ENCODE results near the gene PPP1R3A. TPM values are rescaled to one million over a fixed set of nuclear protein-coding genes. Genes with fewer than 3 reads are reported as not detected.

The PPP1R3A gene
- total and polyA plus RNA-seq, 10 of the 15 experiments (the other 5 are each of a cell fraction or from before 2014, with no cell fraction given): not detected

DNA sequence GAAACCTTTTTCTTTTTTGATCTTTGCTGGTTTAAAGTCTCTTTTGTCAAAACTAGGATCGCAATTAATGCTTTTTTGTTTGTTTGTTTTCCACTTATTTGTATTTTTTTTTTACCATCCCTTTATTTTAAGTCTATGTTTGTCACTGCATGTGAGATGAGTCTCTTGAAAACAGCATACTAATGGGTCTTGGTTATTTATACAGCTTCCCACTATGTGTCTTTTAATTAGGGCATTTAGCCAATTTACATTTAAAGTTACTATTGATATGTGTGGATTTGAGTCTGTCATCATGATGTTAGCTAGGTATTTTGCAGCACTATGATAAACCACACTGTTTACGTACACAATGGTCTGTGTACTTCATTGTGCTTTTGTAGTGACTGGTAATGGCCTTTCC, 34.7 kb upstream of the PPP1R3A start:
- POLR2A ChIA-PET: no interaction called here
- RAD21 ChIA-PET (ENCODE audit: unreplicated experiment): no interaction called here

More for the DNA sequence above, 34.7 kb upstream of the PPP1R3A start:
- Histone ChIP-seq H3K9me3 (replicated peaks; ENCODE audit: control insufficient read depth, insufficient read depth, low read length) (no peaks in the 10 kb centered on the region), H3K4me2 (ENCODE audit: control insufficient read depth, insufficient read depth) (no peak overlapping the region), H3K4me3 (no peak overlapping the region), H3K27ac (ENCODE audit: control insufficient read depth, insufficient read depth) (no peak overlapping the region), H3K27me3 (replicated peaks in 1 of 2; ENCODE audit: control insufficient read depth in 2 of 2, insufficient read depth in 2 of 2, low read length in 1 of 2) (no peaks in the 10 kb centered on the region), H3K36me3 (ENCODE audit: control insufficient read depth in 2 of 2, insufficient read depth in 2 of 2, low read length in 1 of 2) (no peaks in the 10 kb centered on the region), H3K4me1 (ENCODE audit: control insufficient read depth, insufficient read depth, low read length) (no peaks in the 10 kb centered on the region), H4K20me1 (ENCODE audit: control insufficient read depth, insufficient read depth) (no peaks in the 10 kb centered on the region), H3K9ac (ENCODE audit: control insufficient read depth, insufficient read depth, low read length) (no peak overlapping the region), H2AFZ (ENCODE audit: control insufficient read depth, low read depth, low read length) (no peak overlapping the region), H3K79me2 (ENCODE audit: control insufficient read depth, insufficient read depth, low read length) (no peaks in the 10 kb centered on the region)
- ChIA-PET CTCF (no interaction called here), SMC1A (ENCODE audit: uncharacterized antibody, unreplicated experiment) (no interaction called here)
- WGBS (ENCODE audit: insufficient coverage, insufficient replicate concordance, low lambda C conversion rate, missing lambda C conversion rate): 32% methylated on average over 2 of the region's 2 CpGs
- DNase-seq (ENCODE audit: low read depth, low spot score): no peak
- no peak for FAIRE-seq
- no TSS peak for BruUV-seq (replicated peaks)
- no peak for TF ChIP-seq MXI1 (IDR thresholded peaks at IDR 0.05; ENCODE audit: low read depth, low read length)
- no peak for TF ChIP-seq NKRF (conservative IDR thresholded peaks at IDR 0.05)
- TF ChIP-seq, protein P1, sequence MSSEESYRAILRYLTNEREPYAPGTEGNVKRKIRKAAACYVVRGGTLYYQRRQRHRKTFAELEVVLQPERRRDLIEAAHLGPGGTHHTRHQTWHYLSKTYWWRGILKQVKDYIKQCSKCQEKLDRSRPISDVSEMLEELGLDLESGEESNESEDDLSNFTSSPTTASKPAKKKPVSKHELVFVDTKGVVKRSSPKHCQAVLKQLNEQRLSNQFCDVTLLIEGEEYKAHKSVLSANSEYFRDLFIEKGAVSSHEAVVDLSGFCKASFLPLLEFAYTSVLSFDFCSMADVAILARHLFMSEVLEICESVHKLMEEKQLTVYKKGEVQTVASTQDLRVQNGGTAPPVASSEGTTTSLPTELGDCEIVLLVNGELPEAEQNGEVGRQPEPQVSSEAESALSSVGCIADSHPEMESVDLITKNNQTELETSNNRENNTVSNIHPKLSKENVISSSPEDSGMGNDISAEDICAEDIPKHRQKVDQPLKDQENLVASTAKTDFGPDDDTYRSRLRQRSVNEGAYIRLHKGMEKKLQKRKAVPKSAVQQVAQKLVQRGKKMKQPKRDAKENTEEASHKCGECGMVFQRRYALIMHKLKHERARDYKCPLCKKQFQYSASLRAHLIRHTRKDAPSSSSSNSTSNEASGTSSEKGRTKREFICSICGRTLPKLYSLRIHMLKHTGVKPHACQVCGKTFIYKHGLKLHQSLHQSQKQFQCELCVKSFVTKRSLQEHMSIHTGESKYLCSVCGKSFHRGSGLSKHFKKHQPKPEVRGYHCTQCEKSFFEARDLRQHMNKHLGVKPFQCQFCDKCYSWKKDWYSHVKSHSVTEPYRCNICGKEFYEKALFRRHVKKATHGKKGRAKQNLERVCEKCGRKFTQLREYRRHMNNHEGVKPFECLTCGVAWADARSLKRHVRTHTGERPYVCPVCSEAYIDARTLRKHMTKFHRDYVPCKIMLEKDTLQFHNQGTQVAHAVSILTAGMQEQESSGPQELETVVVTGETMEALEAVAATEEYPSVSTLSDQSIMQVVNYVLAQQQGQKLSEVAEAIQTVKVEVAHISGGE (CRISPR knock-in tag; IDR thresholded peaks at IDR 0.05): no peak
- TF ChIP-seq ASH2L (IDR thresholded peaks at IDR 0.05; ENCODE audit: borderline replicate concordance, low read depth): no peak
- TF ChIP-seq FOS (IDR thresholded peaks at IDR 0.05; ENCODE audit: borderline replicate concordance, extremely low read depth, insufficient read length): no peak
- TF ChIP-seq SUPT20H (IDR thresholded peaks at IDR 0.05; ENCODE audit: borderline replicate concordance, control insufficient read depth, low read depth, low read length): no peak
- intact Hi-C loops (cut with micrococcal nuclease; ENCODE audit: unreplicated experiment) (no loop called here), in situ Hi-C loops (cut with MboI) (no loop called here)
- no peak for ATAC-seq
